Epithelial cell of proximal tubule (primary cell): ENCODE results near the gene HDAC8. TPM values are rescaled to one million over a fixed set of nuclear protein-coding genes. Genes with fewer than 3 reads are reported as not detected.

Source experiments
- DNase-seq: peaks from one replicate; pipeline ENCODE4 v3.0.0-alpha.2; 2011; ENCODE audit warnings: low read depth
- H3K4me3 ChIP-seq: 2 replicates; pipeline ENCODE4 v1.5.1; 2011; ENCODE audit warnings: low read depth, mild to moderate bottlenecking, low read length
- total RNA-seq: library from RNA; depleted of rRNA; stranded (reverse); fragments of >200 nt; gene quantifications from 2 replicates; pipeline ENCODE4 v1.2.3, GENCODE V29; 2015
- TF ChIP-seq, protein P1 (sequence below): conservative IDR thresholded peaks from 2 replicates; pipeline ENCODE4 v1.5.1; 2012; ENCODE audit warnings: low read depth, mild to moderate bottlenecking, low read length

Gene HDAC8
- total RNA-seq, 1 donor from 2014 or later = 13.2 TPM

GRCh38 chrX:72470532-72471223, 102.0 kb downstream of the HDAC8 start:
- H3K4me3 ChIP-seq = no peak overlapping the region
- DNase-seq = no peak
- TF ChIP-seq, protein P1, sequence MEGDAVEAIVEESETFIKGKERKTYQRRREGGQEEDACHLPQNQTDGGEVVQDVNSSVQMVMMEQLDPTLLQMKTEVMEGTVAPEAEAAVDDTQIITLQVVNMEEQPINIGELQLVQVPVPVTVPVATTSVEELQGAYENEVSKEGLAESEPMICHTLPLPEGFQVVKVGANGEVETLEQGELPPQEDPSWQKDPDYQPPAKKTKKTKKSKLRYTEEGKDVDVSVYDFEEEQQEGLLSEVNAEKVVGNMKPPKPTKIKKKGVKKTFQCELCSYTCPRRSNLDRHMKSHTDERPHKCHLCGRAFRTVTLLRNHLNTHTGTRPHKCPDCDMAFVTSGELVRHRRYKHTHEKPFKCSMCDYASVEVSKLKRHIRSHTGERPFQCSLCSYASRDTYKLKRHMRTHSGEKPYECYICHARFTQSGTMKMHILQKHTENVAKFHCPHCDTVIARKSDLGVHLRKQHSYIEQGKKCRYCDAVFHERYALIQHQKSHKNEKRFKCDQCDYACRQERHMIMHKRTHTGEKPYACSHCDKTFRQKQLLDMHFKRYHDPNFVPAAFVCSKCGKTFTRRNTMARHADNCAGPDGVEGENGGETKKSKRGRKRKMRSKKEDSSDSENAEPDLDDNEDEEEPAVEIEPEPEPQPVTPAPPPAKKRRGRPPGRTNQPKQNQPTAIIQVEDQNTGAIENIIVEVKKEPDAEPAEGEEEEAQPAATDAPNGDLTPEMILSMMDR = no peak

GRCh38 chrX:72470117-72470516, 102.5 kb downstream of the HDAC8 start:
- TF ChIP-seq, protein P1 = no peak
- H3K4me3 ChIP-seq = no peak overlapping the region
- no peak for DNase-seq

GRCh38 chrX:72468607-72469006, 104.0 kb downstream of the HDAC8 start:
- no peak overlapping the region for H3K4me3 ChIP-seq
- DNase-seq = no peak
- TF ChIP-seq, protein P1 = no peak

GRCh38 chrX:72467135-72467534, 105.5 kb downstream of the HDAC8 start:
- TF ChIP-seq, protein P1 = no peak
- H3K4me3 ChIP-seq = no peak overlapping the region
- no peak for DNase-seq

DNA sequence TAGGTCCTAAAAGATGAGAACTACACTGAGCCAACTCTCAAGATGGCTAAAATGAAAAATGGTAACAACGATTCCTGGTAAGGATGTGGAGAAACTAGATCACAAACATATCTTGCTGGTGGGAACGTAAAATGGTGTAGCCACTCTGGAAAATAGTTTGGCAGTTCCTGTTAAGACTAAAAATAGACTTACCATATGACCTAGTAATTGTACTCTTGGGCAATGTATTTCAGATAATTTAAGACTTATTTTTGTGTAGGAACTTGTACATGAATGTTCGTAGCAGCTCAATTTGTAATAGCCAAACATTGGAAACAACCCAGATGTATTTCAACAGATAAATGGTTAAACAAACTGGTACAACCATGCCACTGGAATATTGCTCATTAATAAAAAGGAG, 106.2 kb downstream of the HDAC8 start:
- TF ChIP-seq, protein P1 = no peak
- no peak overlapping the region for H3K4me3 ChIP-seq
- no peak for DNase-seq

GRCh38 chrX:72465889-72466288, 106.8 kb downstream of the HDAC8 start:
- no peak for DNase-seq
- TF ChIP-seq, protein P1 = no peak
- no peak overlapping the region for H3K4me3 ChIP-seq

GRCh38 chrX:72461766-72462165, 110.9 kb downstream of the HDAC8 start:
- H3K4me3 ChIP-seq = no peak overlapping the region
- TF ChIP-seq, protein P1 = no peak
- no peak for DNase-seq
